HG03025 (cell line): Measurements from ENCODE around the gene MCUR1.
"Not testable (repeated sequence)": the region's sequence is repeated elsewhere in the genome, so short reads cannot be mapped to it uniquely, and the experiment has no call there.

ENCODE experiments used
- ATAC-seq: cut with Tn5 transposase; IDR thresholded peaks from one replicate; pipeline ENCODE4 v1.9.1; 2021; ENCODE audit warnings: mild to moderate bottlenecking, moderate library complexity; ENCODE audit not compliant: unreplicated experiment, low FRiP score

MCUR1 gene

GRCh38 chr6:13829419-13829818 is 15.1 kb upstream of the MCUR1 start:
- not testable (repeated sequence) for ATAC-seq

DNA sequence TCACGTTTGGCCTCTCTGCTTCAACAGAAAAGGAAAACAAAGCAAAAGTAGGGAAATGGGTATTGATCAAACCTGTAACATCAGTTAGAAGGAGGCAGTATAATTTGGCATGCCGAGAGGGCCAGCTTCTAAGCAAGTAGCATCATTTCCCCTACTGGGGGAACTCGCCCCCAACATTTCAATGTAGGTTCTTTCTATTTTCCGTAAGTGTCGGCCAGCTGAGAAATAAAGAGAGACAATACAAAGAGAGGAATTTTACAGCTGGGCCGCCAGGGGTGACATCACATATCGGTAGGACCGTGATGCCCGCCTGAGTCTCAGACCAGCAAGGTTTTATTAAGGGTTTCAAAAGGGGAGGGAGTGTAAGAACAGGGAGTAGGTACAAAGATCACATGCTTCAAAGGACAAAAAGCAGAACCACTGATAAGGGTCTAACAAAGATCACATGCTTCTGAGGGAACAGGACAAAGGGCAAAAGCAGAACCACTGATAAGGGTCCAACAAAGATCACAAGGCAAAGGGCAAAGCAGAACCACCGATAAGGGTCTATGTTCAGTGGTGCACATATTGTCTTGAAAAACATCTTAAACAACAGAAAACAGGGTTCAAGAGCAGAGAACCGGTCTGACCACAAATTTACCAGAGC is 14.4 kb upstream of the MCUR1 start:
- ATAC-seq, result not testable (repeated sequence)

- ATAC-seq, result no peak
These were observed 12.7 kb upstream of the MCUR1 start for GRCh38 chr6:13827032-13827431.

DNA sequence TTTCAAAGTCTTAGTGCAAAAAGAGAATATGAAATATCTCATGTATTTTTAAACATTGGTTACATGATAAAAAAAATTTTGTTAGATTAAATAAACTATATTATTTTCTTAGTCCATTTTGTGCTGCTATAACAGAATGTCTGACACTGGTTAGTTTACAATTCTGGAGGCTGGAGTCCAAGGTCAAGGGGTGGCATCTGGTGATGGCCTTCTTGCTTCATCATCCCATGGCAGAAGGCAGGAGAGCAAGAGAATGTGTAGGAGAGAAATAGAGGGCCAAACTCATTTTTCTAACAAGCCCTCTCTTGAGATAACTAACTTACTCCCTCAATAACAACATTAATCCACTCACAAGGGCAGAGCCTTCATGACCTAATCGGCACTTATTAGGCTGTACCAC is 11.5 kb upstream of the MCUR1 start:
- ATAC-seq, result no peak

- no peak for ATAC-seq
These were observed 4.0 kb upstream of the MCUR1 start for GRCh38 chr6:13818341-13818740.

- ATAC-seq, result peak; percentile 0
These were observed 700 bp upstream of the MCUR1 start for GRCh38 chr6:13814938-13815575.

DNA sequence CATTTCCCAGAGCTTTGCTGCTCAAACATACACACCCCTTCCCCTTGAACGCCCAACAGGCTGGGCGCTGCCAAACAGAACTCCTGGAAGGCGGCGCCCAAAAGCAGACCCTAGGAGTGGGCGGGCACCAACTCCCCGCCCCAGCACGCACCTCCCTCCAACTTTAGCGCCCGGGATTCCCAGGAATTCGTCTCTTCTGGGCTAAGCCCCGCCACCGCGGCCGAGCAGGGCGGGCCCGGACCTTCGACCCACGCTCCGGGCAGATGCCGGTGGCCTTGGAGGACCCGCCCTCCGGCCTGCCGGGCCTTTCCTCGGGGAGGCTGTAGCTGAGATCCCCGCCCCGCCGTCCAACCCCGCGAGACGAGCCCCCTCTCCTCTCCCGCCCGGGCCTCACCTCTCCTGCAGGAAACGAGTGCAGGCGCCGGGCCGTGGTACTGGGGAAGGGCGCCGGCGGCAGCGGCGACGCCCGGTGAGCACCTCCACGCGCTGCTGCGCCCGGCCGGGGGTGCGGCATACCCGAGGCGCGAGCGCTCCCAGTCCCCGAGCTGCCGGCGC is 659 bp downstream of the MCUR1 start:
- peak; percentile 38 for ATAC-seq

DNA sequence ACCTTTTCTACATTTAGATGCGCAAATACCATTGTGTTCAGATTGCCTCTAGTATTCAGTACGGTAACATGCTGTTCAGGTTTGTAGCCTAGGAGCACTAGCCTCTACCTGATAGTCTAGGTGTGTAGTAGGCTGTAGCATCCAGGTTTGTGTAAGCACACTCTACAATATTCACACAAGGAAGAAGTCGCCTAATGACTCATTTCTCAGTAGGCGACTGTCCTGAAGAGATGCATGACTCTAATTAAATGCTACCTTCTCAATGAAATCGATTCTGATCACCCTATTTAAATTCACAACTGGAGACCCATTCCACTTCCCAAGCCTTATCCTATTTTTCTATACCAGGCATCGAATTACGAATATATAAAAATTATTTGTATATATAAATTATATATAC is 1.3 kb downstream of the MCUR1 start:
- ATAC-seq, result no peak

GRCh38 chr6:13812359-13812642 is 2.1 kb downstream of the MCUR1 start:
- ATAC-seq, result no peak

- no peak for ATAC-seq
These were observed 2.6 kb downstream of the MCUR1 start for GRCh38 chr6:13811627-13812358.

- no peak for ATAC-seq
These were observed 3.5 kb downstream of the MCUR1 start for GRCh38 chr6:13810688-13811446.

DNA sequence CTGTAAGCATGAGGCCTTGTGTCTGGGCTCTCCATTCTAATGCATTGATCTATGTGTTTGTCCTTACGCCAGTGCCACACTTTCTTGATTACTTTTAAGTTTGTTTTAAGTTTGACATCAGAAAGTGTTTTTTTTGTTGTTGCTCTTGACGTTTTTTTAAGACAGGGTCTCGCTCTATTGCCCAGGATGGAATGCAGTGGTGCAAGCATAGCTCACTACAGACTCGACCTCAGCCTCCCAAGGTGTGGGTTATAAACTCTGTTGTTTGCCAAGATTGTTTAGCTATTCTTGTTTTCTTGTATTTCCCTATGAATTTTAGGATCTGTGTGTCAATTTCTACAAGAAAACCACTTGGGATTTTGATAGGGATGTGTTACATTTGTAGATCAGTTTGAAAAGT is 5.6 kb downstream of the MCUR1 start:
- no peak for ATAC-seq

GRCh38 chr6:13807696-13808095 is 6.7 kb downstream of the MCUR1 start:
- ATAC-seq, result no peak

- no peak for ATAC-seq
These were observed 10.8 kb downstream of the MCUR1 start for GRCh38 chr6:13803581-13803980.

- ATAC-seq, result no peak
These were observed 13.7 kb downstream of the MCUR1 start for GRCh38 chr6:13800615-13801014.

DNA sequence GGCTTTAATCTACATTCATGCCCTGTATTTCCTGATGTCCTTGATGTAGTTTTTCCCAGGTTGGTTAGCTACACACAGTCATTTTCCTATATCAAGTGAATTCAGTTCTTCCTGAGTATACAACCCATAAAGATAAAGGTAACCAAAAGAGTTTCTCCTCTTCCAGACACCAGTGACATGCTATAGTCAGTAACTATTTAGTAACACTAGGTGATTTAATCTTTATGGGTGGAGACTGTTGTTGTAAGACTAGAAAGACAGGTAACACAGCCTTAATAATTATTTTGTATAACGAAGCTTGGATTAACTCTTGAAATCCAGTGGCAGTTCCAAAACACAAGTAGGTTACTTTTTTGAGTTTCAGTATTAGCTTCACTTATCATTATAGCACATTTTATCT is 17.6 kb downstream of the MCUR1 start:
- no peak for ATAC-seq

DNA sequence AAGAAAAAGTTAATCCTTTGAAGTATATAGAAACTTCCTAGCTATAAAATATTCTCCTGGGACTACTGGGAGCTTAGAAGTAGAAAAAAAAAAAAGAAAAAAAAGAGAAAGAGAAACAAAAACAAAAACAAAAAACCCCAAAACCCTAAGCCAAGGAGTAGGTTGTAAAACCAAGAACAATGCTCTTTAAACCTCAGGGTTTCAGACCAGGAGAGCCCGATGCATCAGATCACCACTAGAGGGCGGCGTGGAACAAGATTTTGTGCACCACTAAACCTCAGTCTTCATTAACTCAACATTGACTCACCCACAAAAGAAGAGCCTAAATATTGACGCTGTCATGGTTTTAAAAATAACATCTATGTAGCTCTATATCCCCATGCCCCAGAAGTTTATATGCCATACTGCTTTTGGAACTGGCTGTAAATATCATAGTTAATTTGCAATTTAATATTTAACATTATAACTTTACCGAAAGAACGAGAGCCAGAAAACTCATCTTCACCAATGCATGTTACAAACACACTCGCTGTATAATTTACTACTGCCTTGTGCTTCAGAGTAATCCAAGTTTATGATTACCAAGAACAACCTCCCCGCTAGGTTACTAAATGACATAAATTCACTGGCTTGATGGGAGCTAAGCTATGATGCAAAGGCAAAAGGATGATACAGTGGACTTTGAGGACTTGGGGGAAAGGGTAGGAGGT is 19.2 kb downstream of the MCUR1 start:
- ATAC-seq, result peak; percentile 69

- no peak for ATAC-seq
These were observed 20.2 kb downstream of the MCUR1 start for GRCh38 chr6:13794184-13794583.

GRCh38 chr6:13789746-13790145 is 24.6 kb downstream of the MCUR1 start:
- no peak for ATAC-seq

DNA sequence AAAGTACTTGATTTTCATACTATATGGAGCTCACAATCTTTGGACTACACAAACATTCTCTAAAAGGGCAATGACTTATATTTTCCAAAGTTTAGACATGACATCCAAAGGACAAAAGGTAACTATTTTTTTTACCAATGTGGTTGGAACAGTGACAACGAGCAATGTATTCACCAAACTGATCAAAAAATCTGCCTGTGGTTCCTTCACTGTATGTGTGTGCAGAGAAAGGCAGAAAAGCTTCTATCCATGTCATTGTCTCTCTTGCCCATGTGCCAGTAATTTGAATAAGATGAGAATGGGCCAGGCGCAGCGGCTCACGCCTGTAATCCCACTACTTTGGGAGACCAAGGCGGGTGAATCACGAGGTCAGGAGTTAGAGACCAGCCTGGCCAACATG is 25.5 kb downstream of the MCUR1 start:
- no peak for ATAC-seq
